Measurements from ENCODE around the gene COL21A1.

DNA sequence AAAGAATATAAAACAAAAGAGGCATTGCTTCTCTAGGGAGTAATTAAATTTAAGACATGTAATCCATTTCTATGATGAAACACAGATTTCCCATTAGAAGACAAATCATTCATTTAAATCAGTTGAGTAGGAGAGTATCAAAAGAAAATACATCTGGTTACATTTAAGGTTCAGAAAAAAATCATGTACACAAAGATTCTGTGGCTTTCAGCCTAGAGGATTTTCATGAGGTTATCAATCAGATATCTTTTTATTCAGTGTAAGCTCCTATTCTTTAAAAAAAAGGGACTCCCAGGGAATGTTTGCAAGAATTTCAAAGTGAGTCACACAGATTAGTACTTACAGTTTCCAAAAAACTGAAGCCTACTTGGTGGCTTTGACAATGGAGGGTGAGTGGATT lies 24.9 kb downstream of the COL21A1 start:
- TF ChIP-seq, protein P1, sequence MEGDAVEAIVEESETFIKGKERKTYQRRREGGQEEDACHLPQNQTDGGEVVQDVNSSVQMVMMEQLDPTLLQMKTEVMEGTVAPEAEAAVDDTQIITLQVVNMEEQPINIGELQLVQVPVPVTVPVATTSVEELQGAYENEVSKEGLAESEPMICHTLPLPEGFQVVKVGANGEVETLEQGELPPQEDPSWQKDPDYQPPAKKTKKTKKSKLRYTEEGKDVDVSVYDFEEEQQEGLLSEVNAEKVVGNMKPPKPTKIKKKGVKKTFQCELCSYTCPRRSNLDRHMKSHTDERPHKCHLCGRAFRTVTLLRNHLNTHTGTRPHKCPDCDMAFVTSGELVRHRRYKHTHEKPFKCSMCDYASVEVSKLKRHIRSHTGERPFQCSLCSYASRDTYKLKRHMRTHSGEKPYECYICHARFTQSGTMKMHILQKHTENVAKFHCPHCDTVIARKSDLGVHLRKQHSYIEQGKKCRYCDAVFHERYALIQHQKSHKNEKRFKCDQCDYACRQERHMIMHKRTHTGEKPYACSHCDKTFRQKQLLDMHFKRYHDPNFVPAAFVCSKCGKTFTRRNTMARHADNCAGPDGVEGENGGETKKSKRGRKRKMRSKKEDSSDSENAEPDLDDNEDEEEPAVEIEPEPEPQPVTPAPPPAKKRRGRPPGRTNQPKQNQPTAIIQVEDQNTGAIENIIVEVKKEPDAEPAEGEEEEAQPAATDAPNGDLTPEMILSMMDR (IDR thresholded peaks at IDR 0.05): no peak
- TF ChIP-seq POLR2A (IDR thresholded peaks at IDR 0.05): no peak
- no peak for TF ChIP-seq POLR2AphosphoS5 (IDR thresholded peaks at IDR 0.05)

Measured in gastroesophageal sphincter (tissue), 3 donors.